ENCODE results near the gene VLDLR. TPM values are rescaled to one million over a fixed set of nuclear protein-coding genes. Genes with fewer than 3 reads are reported as not detected.

Gene VLDLR
- total and polyA plus RNA-seq, 2 donors (not counting 1 experiment from before 2014, with no cell fraction given), result 11.9 to 26.3 TPM

- H3K4me3 ChIP-seq (replicated peaks in 1 of 4; ENCODE audit: control extremely low read depth in 1 of 4, insufficient read depth in 1 of 4, low read depth in 3 of 4, low read length in 4 of 4), result no peak overlapping the region
- H3K36me3 ChIP-seq (ENCODE audit: control insufficient read depth, insufficient read depth, low read length), result no peaks in the 10 kb centered on the region
- no peaks in the 10 kb centered on the region for H3K9me3 ChIP-seq (ENCODE audit: control insufficient read depth, insufficient read depth, low read depth, low read length)
- no peak overlapping the region for H3K9ac ChIP-seq (ENCODE audit: insufficient read depth, low read length)
- H2AFZ ChIP-seq (ENCODE audit: low read length), result no peak overlapping the region
- H3K4me1 ChIP-seq (ENCODE audit: control insufficient read depth, extremely low read depth, insufficient read depth, low read length), result no peaks in the 10 kb centered on the region
- no peak overlapping the region for H3K4me2 ChIP-seq (ENCODE audit: extremely low read depth, insufficient read depth, low read length)
- no peaks in the 10 kb centered on the region for H4K20me1 ChIP-seq (ENCODE audit: control insufficient read depth, extremely low read depth, insufficient read depth, low read length)
- H3K27ac ChIP-seq (ENCODE audit: insufficient read depth, low read length), result no peak overlapping the region
- TF ChIP-seq, protein P1, sequence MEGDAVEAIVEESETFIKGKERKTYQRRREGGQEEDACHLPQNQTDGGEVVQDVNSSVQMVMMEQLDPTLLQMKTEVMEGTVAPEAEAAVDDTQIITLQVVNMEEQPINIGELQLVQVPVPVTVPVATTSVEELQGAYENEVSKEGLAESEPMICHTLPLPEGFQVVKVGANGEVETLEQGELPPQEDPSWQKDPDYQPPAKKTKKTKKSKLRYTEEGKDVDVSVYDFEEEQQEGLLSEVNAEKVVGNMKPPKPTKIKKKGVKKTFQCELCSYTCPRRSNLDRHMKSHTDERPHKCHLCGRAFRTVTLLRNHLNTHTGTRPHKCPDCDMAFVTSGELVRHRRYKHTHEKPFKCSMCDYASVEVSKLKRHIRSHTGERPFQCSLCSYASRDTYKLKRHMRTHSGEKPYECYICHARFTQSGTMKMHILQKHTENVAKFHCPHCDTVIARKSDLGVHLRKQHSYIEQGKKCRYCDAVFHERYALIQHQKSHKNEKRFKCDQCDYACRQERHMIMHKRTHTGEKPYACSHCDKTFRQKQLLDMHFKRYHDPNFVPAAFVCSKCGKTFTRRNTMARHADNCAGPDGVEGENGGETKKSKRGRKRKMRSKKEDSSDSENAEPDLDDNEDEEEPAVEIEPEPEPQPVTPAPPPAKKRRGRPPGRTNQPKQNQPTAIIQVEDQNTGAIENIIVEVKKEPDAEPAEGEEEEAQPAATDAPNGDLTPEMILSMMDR (conservative IDR thresholded peaks at IDR 0.05 in 1 of 2, IDR thresholded peaks at IDR 0.05 in 1 of 2; ENCODE audit: low read depth in 1 of 2, low read length in 2 of 2), result no peak
- no peak for TF ChIP-seq EZH2 (IDR thresholded peaks at IDR 0.05; ENCODE audit: low read length, missing control alignments)
- H3K27me3 ChIP-seq (ENCODE audit: control insufficient read depth, insufficient read depth, low read length), result no peaks in the 10 kb centered on the region
- H3K79me2 ChIP-seq (ENCODE audit: control insufficient read depth, insufficient read depth, low read length), result no peaks in the 10 kb centered on the region
- no peak for DNase-seq (ENCODE audit: low read depth in 2 of 2)
Measured at GRCh38 chr9:2615497-2615896, 6.1 kb upstream of the VLDLR start.

DNA sequence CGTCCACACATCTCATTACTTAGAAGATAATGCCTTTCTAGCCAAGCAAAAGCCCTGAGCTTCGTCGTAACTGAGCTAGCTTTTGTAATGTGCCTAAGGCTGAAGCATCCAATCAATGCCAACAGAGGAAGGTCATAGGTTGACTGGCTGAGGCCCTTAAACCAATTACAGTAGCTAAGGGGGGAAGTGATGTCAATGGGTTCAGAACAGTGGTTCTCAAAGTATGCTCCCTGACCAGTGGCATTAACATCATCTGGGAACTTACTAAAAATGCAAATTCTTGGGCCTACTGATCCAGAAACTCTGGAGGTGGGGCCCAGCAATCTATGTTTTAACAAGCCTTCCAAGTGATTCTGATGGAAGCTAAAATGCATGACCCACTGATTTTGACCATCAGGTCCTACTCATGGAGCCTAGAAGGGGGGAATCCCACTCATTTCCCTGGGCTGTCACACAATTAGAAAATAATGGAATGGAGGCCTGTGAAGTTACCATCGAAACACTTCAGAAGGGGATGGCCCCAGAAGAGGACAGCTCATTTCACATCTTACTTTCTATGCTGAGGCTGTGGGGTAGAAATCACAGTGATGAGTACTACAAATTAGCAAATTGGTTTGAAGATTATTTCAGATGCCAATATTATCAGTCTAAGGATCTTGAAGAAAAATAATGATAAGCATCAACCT lies 4.8 kb upstream of the VLDLR start:
- TF ChIP-seq, protein P1 (conservative IDR thresholded peaks at IDR 0.05 in 1 of 2, IDR thresholded peaks at IDR 0.05 in 1 of 2; ENCODE audit: low read depth in 1 of 2, low read length in 2 of 2), result no peak
- no peak for TF ChIP-seq EZH2 (IDR thresholded peaks at IDR 0.05; ENCODE audit: low read length, missing control alignments)
- Histone ChIP-seq H3K27me3 (ENCODE audit: control insufficient read depth, insufficient read depth, low read length) (no peaks in the 10 kb centered on the region), H3K79me2 (ENCODE audit: control insufficient read depth, insufficient read depth, low read length) (no peaks in the 10 kb centered on the region), H3K4me2 (ENCODE audit: extremely low read depth, insufficient read depth, low read length) (no peak overlapping the region), H3K4me1 (ENCODE audit: control insufficient read depth, extremely low read depth, insufficient read depth, low read length) (no peaks in the 10 kb centered on the region), H4K20me1 (ENCODE audit: control insufficient read depth, extremely low read depth, insufficient read depth, low read length) (no peaks in the 10 kb centered on the region), H2AFZ (ENCODE audit: low read length) (no peak overlapping the region), H3K9ac (ENCODE audit: insufficient read depth, low read length) (no peak overlapping the region), H3K4me3 (replicated peaks in 1 of 4; ENCODE audit: control extremely low read depth in 1 of 4, insufficient read depth in 1 of 4, low read depth in 3 of 4, low read length in 4 of 4) (no peak overlapping the region), H3K9me3 (ENCODE audit: control insufficient read depth, insufficient read depth, low read depth, low read length) (no peaks in the 10 kb centered on the region), H3K27ac (ENCODE audit: insufficient read depth, low read length) (no peak overlapping the region), H3K36me3 (ENCODE audit: control insufficient read depth, insufficient read depth, low read length) (no peaks in the 10 kb centered on the region)
- no peak for DNase-seq (ENCODE audit: low read depth in 2 of 2)

DNA sequence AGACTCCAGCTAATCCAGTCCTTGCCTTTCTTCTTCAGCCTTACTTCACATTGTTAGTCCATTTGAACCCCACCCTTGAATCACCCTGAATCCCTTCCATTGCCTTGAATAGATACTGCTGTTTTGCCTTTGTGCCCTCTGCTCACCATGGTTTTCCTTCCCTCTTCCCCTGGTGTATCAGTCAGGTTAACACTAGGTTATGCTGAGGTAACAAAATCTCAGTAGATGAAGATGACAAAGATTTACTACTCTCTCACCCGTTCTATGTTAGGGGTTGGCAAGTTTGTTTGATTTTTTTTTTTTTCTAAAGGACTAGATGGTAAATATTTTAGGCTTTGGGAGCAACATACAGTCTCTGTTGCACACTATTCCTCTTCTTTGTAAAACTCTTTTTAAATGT lies 3.3 kb upstream of the VLDLR start:
- Histone ChIP-seq H3K9ac (ENCODE audit: insufficient read depth, low read length) (no peak overlapping the region), H3K27me3 (ENCODE audit: control insufficient read depth, insufficient read depth, low read length) (no peaks in the 10 kb centered on the region), H3K4me2 (ENCODE audit: extremely low read depth, insufficient read depth, low read length) (no peak overlapping the region), H4K20me1 (ENCODE audit: control insufficient read depth, extremely low read depth, insufficient read depth, low read length) (no peaks in the 10 kb centered on the region), H3K9me3 (ENCODE audit: control insufficient read depth, insufficient read depth, low read depth, low read length) (no peaks in the 10 kb centered on the region), H3K79me2 (ENCODE audit: control insufficient read depth, insufficient read depth, low read length) (no peaks in the 10 kb centered on the region), H2AFZ (ENCODE audit: low read length) (no peak overlapping the region), H3K4me1 (ENCODE audit: control insufficient read depth, extremely low read depth, insufficient read depth, low read length) (no peaks in the 10 kb centered on the region), H3K27ac (ENCODE audit: insufficient read depth, low read length) (no peak overlapping the region), H3K4me3 (replicated peaks in 1 of 4; ENCODE audit: control extremely low read depth in 1 of 4, insufficient read depth in 1 of 4, low read depth in 3 of 4, low read length in 4 of 4) (no peak overlapping the region), H3K36me3 (ENCODE audit: control insufficient read depth, insufficient read depth, low read length) (no peaks in the 10 kb centered on the region)
- no peak for DNase-seq (ENCODE audit: low read depth in 2 of 2)
- TF ChIP-seq, protein P1 (conservative IDR thresholded peaks at IDR 0.05 in 1 of 2, IDR thresholded peaks at IDR 0.05 in 1 of 2; ENCODE audit: low read depth in 1 of 2, low read length in 2 of 2), result no peak
- TF ChIP-seq EZH2 (IDR thresholded peaks at IDR 0.05; ENCODE audit: low read length, missing control alignments), result no peak

Data from fibroblast of lung (primary cell).